K562 (cell line): ENCODE data around the gene SLC2A4. TPM values are rescaled to one million over a fixed set of nuclear protein-coding genes. Genes with fewer than 3 reads are reported as not detected.
A peak's percentile ranks its signal among the peaks of the same experiment; 100 is the strongest.

Experiments used
- ATF3 ChIP-seq, 2 experiments: fragments of 450-650 bp in 1 of 2; sonication (generic) in 1 of 2; formaldehyde crosslinking in 1 of 2; IDR thresholded peaks in 1 of 2; conservative IDR thresholded peaks in 1 of 2; 2 replicates each; pipeline versions ENCODE4 v1.6.1 to v1.8.1; 2016 to 2023; ENCODE audit warnings: mild to moderate bottlenecking in 2 of 2, moderate library complexity in 2 of 2, inconsistent platforms in 1 of 2, missing genetic modification reagents in 1 of 2
- CCNT2 ChIP-seq: IDR thresholded peaks from 2 replicates; pipeline ENCODE4 v1.6.1; 2011; ENCODE audit warnings: borderline replicate concordance, low read depth, mild to moderate bottlenecking, moderate library complexity, mixed read lengths, low read length; ENCODE audit not compliant: insufficient read length; ENCODE audit errors: extremely low read depth
- ERF ChIP-seq: fragments of 450-650 bp; formaldehyde crosslinking; IDR thresholded peaks from 2 replicates; pipeline ENCODE4 v1.4.0; 2020; ENCODE audit warnings: mild to moderate bottlenecking, mixed read lengths
- GTF2F1 ChIP-seq: IDR thresholded peaks from 2 replicates; pipeline ENCODE4 v1.6.1; 2011; ENCODE audit warnings: low read depth, low read length, improper control_type of control experiment
- HMG20A ChIP-seq: fragments of 450-650 bp; formaldehyde crosslinking; conservative IDR thresholded peaks from 2 replicates; pipeline ENCODE4 v1.4.0; 2020; ENCODE audit warnings: mild to moderate bottlenecking, mixed read lengths
- IRF2 ChIP-seq: sonication (generic); formaldehyde crosslinking; IDR thresholded peaks from 2 replicates; pipeline ENCODE4 v1.8.1; 2022; ENCODE audit warnings: mild to moderate bottlenecking, missing genetic modification reagents
- JUNB ChIP-seq: fragments of 450-650 bp; formaldehyde crosslinking; conservative IDR thresholded peaks from 2 replicates; pipeline ENCODE4 v1.4.0; 2020; ENCODE audit warnings: mild to moderate bottlenecking
- NR2C1 ChIP-seq, 2 experiments: fragments of 450-650 bp; IDR thresholded peaks; 2 replicates each; pipeline ENCODE4 v1.6.1; 2017; ENCODE audit warnings: mild to moderate bottlenecking in 2 of 2, antibody characterized with exemption in 1 of 2, inconsistent platforms in 1 of 2, missing compliant biosample characterization in 1 of 2, missing genetic modification characterization in 1 of 2
- PHB2 ChIP-seq: fragments of 450-650 bp; IDR thresholded peaks from 2 replicates; pipeline ENCODE4 v1.6.1; 2017; ENCODE audit warnings: low read depth
- PRPF4 ChIP-seq: fragments of 200-400 bp; formaldehyde crosslinking; IDR thresholded peaks from one replicate; pipeline ENCODE4 v1.6.1; 2017; ENCODE audit warnings: low read length, low read depth, mild to moderate bottlenecking; ENCODE audit not compliant: insufficient read depth, poor library complexity, severe bottlenecking
- TAF1 ChIP-seq: IDR thresholded peaks from 2 replicates; pipeline ENCODE4 v1.6.1; 2011; ENCODE audit warnings: mild to moderate bottlenecking, low read length, moderate library complexity; ENCODE audit not compliant: insufficient read depth, control insufficient read depth, severe bottlenecking; ENCODE audit errors: extremely low read depth
- ZC3H4 ChIP-seq: sonication (generic); formaldehyde crosslinking; IDR thresholded peaks from 2 replicates; pipeline ENCODE4 v1.9.0; 2021; ENCODE audit warnings: missing genetic modification reagents, borderline replicate concordance
- ZEB2 ChIP-seq: fragments of 450-650 bp; IDR thresholded peaks from 2 replicates; pipeline ENCODE4 v1.6.1; 2016
- ZKSCAN1 ChIP-seq: fragments of 150-350 bp; IDR thresholded peaks from 2 replicates; pipeline ENCODE4 v1.6.1; 2016; ENCODE audit warnings: low read depth, low read length
- ZNF224 ChIP-seq: sonication (generic); formaldehyde crosslinking; IDR thresholded peaks from 2 replicates; pipeline ENCODE4 v1.8.0; 2022; ENCODE audit warnings: mild to moderate bottlenecking, missing genetic modification reagents
- ZNF318 ChIP-seq, 2 experiments: fragments of 450-650 bp; IDR thresholded peaks; 2 replicates each; pipeline ENCODE4 v1.6.1; 2016; ENCODE audit warnings: mild to moderate bottlenecking in 2 of 2, borderline replicate concordance in 1 of 2, low read depth in 1 of 2, moderate library complexity in 1 of 2
- ZNF561 ChIP-seq: fragments of 450-650 bp; formaldehyde crosslinking; conservative IDR thresholded peaks from 2 replicates; pipeline ENCODE4 v1.4.0; 2020; ENCODE audit warnings: mild to moderate bottlenecking, moderate library complexity
- ZNF586 ChIP-seq: fragments of 450-650 bp; formaldehyde crosslinking; conservative IDR thresholded peaks from 2 replicates; pipeline ENCODE4 v1.4.0; 2020; ENCODE audit warnings: mild to moderate bottlenecking, moderate library complexity
- polyA plus RNA-seq, 8 experiments: library from polyadenylated mRNA; depleted of rRNA in 4 of 8; stranded (reverse) in 5 of 8; unstranded in 3 of 8; fragments of >200 nt; fragmentation: Nextera tagmentation in 2 of 8; fragmentation: Illumina TruSeq in 1 of 8; extraction: Ambion mirVana in 2 of 8; extraction: Trizol in 1 of 8; gene quantifications; 2 replicates each; pipeline versions ENCODE4 v1.2.1 to v1.2.3, GENCODE V29; 2011 to 2014; ENCODE audit warnings: inconsistent platforms in 1 of 8, missing spikeins in 1 of 8
- total RNA-seq, 7 experiments: library from RNA; depleted of rRNA in 6 of 7; stranded (reverse); fragments of >200 nt in 6 of 7; fragmentation: Illumina TruSeq in 2 of 7; extraction: Trizol in 2 of 7; gene quantifications; 2 replicates each; pipeline versions ENCODE4 v1.2.1 to v1.2.3, GENCODE V29; 2011 to 2021; ENCODE audit warnings: low replicate concordance in 1 of 7

SLC2A4 gene
- total and polyA plus RNA-seq, 9 of the 15 experiments (the other 6 are each of a cell fraction or from before 2014, with no cell fraction given): 0.74 to 3.5 (median 1.6) TPM

- TF ChIP-seq ZNF318 (IDR thresholded peaks at IDR 0.05; ENCODE audit: borderline replicate concordance in 1 of 2, low read depth in 1 of 2) (peak in 1 of 2 experiments; percentile 45; a peak in 1 of 4 replicates), PRPF4 (no peak), CCNT2 (no peak), GTF2F1 (no peak), ZNF586 (no peak), PHB2 (no peak), ZNF224 (CRISPR knock-in tag) (no peak), ZNF561 (CRISPR knock-in tag) (no peak), IRF2 (CRISPR knock-in tag) (no peak), NR2C1 (IDR thresholded peaks at IDR 0.05) (no peak), NR2C1 (tag; IDR thresholded peaks at IDR 0.05) (no peak; the same call in 1 of the 2 replicates), ZKSCAN1 (no peak), HMG20A (CRISPR knock-in tag) (no peak), ATF3 (IDR thresholded peaks at IDR 0.05) (no peak), ATF3 (CRISPR knock-in tag; conservative IDR thresholded peaks at IDR 0.05) (no peak), ZEB2 (peak; percentile 59), ERF (CRISPR knock-in tag) (no peak), TAF1 (peak; percentile 39), ZC3H4 (CRISPR knock-in tag) (no peak), JUNB (CRISPR knock-in tag) (no peak)
Measured at GRCh38 chr17:7262935-7263800, 18.4 kb upstream of the SLC2A4 start (continued).
